Colonic mucosa (tissue), 4 donors: ENCODE measurements around the gene PAK5. TPM values are rescaled to one million over a fixed set of nuclear protein-coding genes. Genes with fewer than 3 reads are reported as not detected.

Experiments
- DNase-seq: peaks from one replicate; pipeline ENCODE4 v3.0.0-alpha.2; 2020
- H3K27ac ChIP-seq: fragments of 200-600 bp; one replicate; pipeline ENCODE4 v1.8.0; 2021
- H3K27me3 ChIP-seq: fragments of 200-600 bp; one replicate; pipeline ENCODE4 v1.8.0; 2021
- H3K36me3 ChIP-seq: fragments of 200-600 bp; one replicate; pipeline ENCODE4 v1.8.0; 2021
- H3K4me1 ChIP-seq: fragments of 200-600 bp; one replicate; pipeline ENCODE4 v1.8.0; 2021; ENCODE audit warnings: mild to moderate bottlenecking
- H3K4me3 ChIP-seq: fragments of 200-600 bp; one replicate; pipeline ENCODE4 v1.8.0; 2021
- H3K9ac ChIP-seq, 2 donors: one replicate each; pipeline ENCODE4 v1.7.0; 2013; ENCODE audit warnings: control low read depth in 2 of 2, low read depth in 2 of 2, low read length in 2 of 2
- H3K9me3 ChIP-seq: fragments of 200-600 bp; one replicate; pipeline ENCODE4 v1.8.0; 2021
- CTCF ChIP-seq: fragments of 200-600 bp; IDR thresholded peaks from one replicate; pipeline ENCODE4 v1.8.0; 2022; ENCODE audit warnings: antibody characterized with exemption, mild to moderate bottlenecking
- intact Hi-C: fragments of 100-400 bp; cut with DNase I; formaldehyde crosslinking; loops from one replicate; pipeline ENCODE4 v1.14.1; 2022
- total RNA-seq, 2 donors: library from RNA; stranded (reverse); fragmentation: NEBNext Ultra II Directional in 1 of 2; extraction: Animal tissue kit (Norgen Biotek cat#: 25700) in 1 of 2; gene quantifications; one replicate each; pipeline ENCODE4 v1.2.1, GENCODE V29; 2021
- donor health status: healthy.
- donor health status: DM: no; HTN: no; CAD: no.
- donor health status: DM: no; HTN: no; CAD: no.

Gene PAK5
- total RNA-seq, 2 donors from 2014 or later, result 0.07 TPM; not detected in 1

GRCh38 chr20:9597547-9597946 lies 241.3 kb downstream of the PAK5 start:
- intact Hi-C loops, result no loop called here
- TF ChIP-seq CTCF, result no peak
- no peak for DNase-seq
- Histone ChIP-seq H3K4me1 (no peaks in the 10 kb centered on the region), H3K27ac (no peak overlapping the region), H3K4me3 (no peak overlapping the region), H3K9ac (no peak overlapping the region), H3K9me3 (no peaks in the 10 kb centered on the region), H3K36me3 (no peaks in the 10 kb centered on the region), H3K27me3 (no peaks in the 10 kb centered on the region)

- no peak for TF ChIP-seq CTCF
- Histone ChIP-seq H3K9ac (no peak overlapping the region), H3K9me3 (no peaks in the 10 kb centered on the region), H3K36me3 (no peaks in the 10 kb centered on the region), H3K4me1 (no peaks in the 10 kb centered on the region), H3K27me3 (no peaks in the 10 kb centered on the region), H3K27ac (no peak overlapping the region), H3K4me3 (no peak overlapping the region)
- DNase-seq, result no peak
- intact Hi-C loops, result no loop called here
These were observed 243.1 kb downstream of the PAK5 start for GRCh38 chr20:9595763-9596162.

GRCh38 chr20:9594284-9594875 lies 244.5 kb downstream of the PAK5 start:
- Histone ChIP-seq H3K9ac (no peak overlapping the region), H3K27ac (no peak overlapping the region), H3K36me3 (no peaks in the 10 kb centered on the region), H3K27me3 (no peaks in the 10 kb centered on the region), H3K4me1 (no peaks in the 10 kb centered on the region), H3K4me3 (no peak overlapping the region), H3K9me3 (no peaks in the 10 kb centered on the region)
- intact Hi-C loops, result no loop called here
- TF ChIP-seq CTCF, result no peak
- no peak for DNase-seq

- Histone ChIP-seq H3K36me3 (no peaks in the 10 kb centered on the region), H3K9ac (no peak overlapping the region), H3K27ac (no peak overlapping the region), H3K9me3 (no peaks in the 10 kb centered on the region), H3K4me1 (no peaks in the 10 kb centered on the region), H3K4me3 (no peak overlapping the region), H3K27me3 (no peaks in the 10 kb centered on the region)
- no peak for TF ChIP-seq CTCF
- intact Hi-C loops, result no loop called here
- DNase-seq, result no peak
These were observed 246.5 kb downstream of the PAK5 start for GRCh38 chr20:9592419-9592818.

GRCh38 chr20:9591080-9591479 lies 247.8 kb downstream of the PAK5 start:
- no peak for DNase-seq
- TF ChIP-seq CTCF, result no peak
- Histone ChIP-seq H3K9me3 (no peaks in the 10 kb centered on the region), H3K27me3 (no peaks in the 10 kb centered on the region), H3K27ac (no peak overlapping the region), H3K9ac (no peak overlapping the region), H3K4me3 (no peak overlapping the region), H3K36me3 (no peaks in the 10 kb centered on the region), H3K4me1 (no peaks in the 10 kb centered on the region)
- intact Hi-C loops, result no loop called here
